HTERT RPE-1 (cell line): ENCODE results near the gene TRIM68.

Experiments used
- in situ Hi-C: fragments of 300-500 bp; cut with MboI; formaldehyde crosslinking; loops from 4 replicates; pipeline ENCODE4 v1.14.3; 2020; ENCODE audit warnings: low sequenced_read_pairs

Gene TRIM68, protein sequence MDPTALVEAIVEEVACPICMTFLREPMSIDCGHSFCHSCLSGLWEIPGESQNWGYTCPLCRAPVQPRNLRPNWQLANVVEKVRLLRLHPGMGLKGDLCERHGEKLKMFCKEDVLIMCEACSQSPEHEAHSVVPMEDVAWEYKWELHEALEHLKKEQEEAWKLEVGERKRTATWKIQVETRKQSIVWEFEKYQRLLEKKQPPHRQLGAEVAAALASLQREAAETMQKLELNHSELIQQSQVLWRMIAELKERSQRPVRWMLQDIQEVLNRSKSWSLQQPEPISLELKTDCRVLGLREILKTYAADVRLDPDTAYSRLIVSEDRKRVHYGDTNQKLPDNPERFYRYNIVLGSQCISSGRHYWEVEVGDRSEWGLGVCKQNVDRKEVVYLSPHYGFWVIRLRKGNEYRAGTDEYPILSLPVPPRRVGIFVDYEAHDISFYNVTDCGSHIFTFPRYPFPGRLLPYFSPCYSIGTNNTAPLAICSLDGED

DNA sequence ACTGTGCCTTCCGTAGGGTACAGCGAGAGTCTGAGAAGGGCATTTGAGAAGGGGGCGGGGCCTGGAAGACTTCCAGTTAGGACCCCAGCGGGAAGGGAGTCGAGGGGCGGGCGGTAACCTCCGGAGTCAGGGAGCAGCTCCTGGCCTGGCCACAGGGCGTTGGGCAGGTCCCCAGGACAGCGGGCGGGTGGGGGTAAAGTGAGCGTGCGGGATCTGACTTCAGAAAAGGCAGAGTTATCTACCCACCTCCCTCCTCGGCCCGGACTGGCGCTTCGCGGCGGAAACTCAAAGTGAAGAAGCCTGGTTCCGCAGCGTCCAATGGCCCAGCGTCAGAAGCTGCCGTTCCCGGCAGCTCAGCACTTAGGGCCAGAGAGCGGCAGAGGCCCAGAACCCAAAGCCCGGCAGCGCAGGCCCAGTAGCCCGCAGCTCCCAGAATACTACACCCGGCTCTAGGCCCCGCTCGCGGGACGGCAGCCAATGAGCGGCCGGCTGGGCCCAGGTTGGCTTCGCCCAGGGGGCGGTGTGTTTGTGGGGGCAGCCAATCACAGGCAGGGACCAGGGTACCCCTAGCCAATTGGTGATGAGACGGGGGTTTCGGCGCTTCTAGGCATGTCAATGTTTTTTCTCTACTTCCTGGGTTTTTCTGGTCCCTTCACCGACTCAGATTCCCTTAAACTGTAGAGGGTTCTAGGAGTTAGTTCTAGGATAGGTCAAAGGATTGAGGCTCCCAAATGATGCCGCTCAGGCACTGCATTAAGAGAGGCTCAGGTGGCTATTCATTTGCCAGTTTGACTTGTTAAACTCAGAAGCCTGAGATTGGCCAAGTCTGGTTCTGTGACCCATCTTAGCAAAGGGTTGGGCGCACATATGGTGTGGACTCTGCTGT, at the start of gene TRIM68:
Gene TRIM68, minus strand, starts transcription at position 451 of the 886 bp plus-strand sequence. CDS start 2,727 bp downstream, outside the sequence.
- in situ Hi-C loops: no loop called here

DNA sequence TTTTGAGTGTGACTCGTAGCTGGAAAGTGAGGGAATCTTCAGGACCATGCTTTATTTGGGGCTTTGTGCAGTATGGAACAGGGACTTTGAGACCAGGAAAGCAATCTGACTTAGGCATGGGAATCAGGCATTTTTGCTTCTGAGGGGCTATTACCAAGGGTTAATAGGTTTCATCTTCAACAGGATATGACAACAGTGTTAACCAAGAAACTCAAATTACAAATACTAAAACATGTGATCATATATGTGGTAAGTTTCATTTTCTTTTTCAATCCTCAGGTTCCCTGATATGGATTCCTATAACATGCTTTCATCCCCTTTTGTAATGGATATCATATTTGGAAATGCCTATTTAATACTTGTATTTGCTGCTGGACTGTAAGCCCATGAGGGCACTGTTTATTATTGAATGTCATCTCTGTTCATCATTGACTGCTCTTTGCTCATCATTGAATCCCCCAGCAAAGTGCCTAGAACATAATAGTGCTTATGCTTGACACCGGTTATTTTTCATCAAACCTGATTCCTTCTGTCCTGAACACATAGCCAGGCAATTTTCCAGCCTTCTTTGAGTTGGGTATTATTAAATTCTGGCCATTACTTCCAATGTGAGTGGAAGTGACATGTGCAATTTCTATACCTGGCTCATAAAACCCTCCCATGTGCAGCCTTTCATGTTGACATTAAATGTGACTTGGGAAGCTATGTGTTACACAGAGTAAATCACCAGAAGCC, 46.8 kb upstream of the TRIM68 start:
- in situ Hi-C loops: no loop called here

DNA sequence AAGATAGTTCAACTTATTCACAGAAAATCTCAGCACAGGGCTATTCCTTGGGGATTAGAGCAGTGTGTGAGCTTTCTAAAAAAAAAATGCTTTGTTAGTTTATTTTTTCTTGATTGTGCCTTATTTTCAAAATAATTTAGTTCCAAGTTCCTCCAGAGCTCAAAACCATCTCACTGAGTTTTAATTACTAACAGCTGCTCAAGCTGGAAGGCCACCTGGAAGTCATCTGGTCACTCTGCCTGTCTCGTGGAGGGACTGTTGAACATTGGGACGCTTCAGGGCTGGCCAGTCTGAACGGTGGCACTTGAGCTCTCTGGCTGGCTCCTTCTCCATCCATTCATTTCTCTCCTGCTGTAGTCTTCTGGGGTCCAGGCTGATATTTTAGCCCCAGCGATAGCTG, 39.7 kb upstream of the TRIM68 start:
- in situ Hi-C loops: no loop called here

DNA sequence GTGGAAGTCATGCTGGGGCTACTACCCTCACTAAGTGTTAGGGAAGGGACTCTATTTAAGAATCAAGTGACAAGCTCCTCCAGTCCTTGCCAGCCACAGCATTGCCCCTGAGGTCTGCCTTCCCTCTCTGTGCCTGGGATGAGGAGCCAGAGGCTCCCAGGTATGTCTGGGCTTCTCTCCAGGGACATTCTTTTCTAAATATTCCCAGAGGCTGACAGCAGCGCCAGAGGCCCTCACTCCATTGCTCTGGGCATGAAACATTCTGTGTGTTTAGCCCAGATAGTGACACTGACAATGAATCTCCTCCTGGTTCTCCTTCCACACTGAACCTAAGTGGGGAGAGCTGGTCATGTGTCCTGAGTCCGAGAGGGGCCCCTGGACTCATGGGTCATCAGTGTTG, 37.9 kb upstream of the TRIM68 start:
- in situ Hi-C loops: no loop called here

DNA sequence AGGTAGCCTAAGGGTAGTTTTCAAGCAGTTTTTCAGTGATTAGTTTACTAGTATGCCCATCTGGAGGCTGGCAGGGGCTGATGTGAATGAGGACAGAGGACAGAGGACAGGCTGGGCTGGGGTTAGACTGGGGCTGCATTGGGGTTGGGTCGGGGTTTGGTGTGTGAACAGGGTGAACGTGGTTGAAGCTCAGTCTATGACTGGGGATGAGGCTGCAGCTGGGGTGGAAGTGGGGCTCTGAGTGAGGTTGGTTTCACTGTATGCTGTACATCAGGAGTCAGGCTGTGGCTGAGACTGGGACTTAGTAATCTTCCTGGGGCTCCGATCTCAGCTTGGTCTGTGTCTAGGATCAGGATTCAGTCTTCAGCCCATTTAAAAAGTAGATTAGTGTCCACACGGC, 36.2 kb upstream of the TRIM68 start:
- in situ Hi-C loops: no loop called here

DNA sequence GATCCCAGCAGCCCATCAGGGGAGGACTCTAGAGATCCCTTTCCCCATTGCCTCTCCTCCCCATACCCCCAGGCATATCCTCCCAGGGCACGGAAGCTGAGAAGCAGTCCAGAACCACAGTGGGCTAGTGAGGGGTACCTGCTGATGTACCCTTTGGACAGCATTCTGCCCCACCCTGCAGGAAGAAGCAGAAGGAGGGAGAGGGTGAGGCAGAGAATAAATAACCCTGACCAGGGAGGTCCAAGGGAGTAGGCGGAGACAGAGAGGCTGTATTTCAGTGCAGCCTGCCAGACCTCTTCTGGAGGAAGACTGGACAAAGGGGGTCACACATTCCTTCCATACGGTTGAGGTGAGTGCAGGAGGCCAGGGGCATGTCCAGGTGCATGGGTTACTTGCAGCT, 35.7 kb upstream of the TRIM68 start, which contains the start of gene OR51E1:
Gene OR51E1, plus strand, starts transcription at position 301 of the 400 bp plus-strand sequence. CDS start 8,545 bp downstream, outside the sequence.
- in situ Hi-C loops: no loop called here

DNA sequence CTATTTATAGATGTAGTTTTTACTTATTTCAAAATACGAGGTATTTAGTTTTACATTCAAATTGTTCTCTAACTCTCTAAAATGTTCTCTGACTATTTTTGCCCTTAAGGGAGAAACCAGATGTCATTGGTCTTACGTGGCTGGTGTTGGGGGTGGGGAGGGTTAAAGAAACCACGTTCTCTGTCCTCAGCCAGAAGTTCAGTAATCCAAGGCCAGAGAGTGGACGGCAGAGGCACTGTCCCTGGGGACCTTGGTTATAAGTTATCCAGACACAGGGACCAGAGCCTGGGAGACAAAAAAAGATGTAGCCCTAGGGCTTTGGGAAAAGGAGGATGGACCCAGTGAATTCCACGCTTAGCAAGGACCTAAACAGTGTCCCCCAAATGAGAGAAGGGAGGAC, 35.0 kb upstream of the TRIM68 start:
- in situ Hi-C loops: no loop called here

DNA sequence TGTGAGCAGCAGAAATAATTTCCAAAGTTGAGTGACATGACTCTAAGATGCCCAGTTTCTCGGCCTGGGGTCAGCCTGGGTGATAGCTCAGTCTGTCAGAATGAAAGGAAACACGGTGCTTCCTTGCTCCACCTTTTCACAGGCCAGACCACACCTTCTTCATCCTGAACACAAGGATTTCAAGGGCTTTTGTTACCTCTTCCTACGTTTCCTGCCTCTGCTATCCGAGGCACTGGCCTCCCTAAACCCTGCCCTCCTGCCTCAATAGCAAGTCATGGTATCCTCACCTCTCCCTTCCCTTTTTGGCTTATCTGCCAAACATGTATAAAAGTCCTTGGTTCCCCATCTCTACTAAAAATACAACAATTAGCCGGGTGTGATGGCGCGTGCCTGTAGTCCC, 34.0 kb upstream of the TRIM68 start:
- in situ Hi-C loops: no loop called here

DNA sequence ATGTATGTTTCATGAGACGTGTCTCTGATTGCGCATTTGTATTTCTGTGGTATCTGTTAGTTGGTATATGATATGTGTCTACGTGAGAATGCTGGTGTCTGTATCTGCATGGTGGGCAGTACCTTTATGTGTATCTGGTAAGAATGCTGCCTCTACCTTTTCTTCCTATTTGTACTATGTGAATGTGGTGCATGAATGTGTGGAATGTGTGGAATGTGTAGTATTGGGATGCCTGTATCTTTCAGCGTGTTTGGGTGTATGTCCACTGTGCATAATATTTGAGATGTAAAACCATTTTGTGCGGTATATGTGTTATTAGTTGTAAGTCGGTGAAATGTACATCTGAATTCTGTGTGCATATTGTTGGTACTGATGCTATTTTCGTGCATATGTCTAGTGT, 33.5 kb upstream of the TRIM68 start:
- in situ Hi-C loops: no loop called here

DNA sequence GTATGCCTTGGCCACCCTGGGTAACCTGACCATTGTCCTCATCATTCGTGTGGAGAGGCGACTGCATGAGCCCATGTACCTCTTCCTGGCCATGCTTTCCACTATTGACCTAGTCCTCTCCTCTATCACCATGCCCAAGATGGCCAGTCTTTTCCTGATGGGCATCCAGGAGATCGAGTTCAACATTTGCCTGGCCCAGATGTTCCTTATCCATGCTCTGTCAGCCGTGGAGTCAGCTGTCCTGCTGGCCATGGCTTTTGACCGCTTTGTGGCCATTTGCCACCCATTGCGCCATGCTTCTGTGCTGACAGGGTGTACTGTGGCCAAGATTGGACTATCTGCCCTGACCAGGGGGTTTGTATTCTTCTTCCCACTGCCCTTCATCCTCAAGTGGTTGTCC, 31.9 kb upstream of the TRIM68 start:
- in situ Hi-C loops: no loop called here

DNA sequence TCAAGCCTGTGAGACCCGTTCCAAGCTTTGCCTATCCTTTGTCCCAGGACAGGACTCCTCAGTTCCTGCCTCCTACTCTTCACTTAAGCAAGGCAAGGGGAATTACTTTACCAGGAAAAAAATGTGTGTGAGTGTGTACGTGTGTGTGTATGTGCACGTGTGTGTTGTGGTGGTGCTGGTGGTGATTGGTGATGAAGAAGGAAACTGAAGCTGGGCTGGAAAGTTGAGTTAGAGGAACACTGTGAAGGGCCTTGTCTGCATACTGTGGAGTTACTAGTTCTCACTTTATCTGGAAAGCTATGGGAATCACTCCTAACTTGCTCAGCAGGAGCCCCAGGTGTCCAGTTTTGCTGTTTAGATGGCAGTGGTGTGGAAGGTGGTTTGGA, 29.6 kb upstream of the TRIM68 start:
- in situ Hi-C loops: no loop called here

DNA sequence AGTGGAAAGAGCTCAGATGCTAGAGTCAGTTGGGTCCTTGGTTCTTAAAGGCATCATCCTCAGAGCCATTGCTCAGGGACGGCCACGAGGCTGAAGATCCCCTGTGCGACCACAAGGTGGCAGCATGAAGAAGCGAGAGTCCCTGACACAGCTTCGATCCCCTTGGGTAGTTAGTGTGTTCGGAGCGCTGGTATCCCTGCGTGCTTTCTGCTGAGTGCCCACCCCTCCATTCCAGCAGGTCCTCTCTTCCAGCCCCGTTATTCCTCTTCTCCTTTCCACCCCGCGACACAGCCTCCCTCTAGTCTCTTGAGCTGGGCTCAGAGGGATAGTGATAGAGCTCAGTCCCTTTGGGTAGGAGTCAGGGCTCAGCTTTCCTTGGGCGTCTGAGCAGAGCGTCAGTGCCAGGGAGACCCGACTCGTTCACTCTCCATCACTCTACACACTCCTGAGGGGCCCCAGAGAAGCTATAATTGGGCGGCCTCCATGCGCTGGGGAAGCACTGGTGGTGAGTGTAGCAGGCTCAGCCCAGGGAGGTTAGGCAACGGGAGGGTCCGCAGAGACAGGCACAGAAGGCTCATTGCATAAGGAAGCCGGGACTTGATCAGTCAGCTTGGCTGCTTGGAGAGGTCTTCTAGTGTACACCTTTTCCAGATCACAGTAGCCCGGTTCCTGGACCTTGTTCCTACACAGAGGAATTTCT, 29.1 kb upstream of the TRIM68 start, which contains the start of gene OR51D1:
Gene OR51D1, plus strand, starts transcription at position 516 of the 700 bp plus-strand sequence. CDS start 2,314 bp downstream, outside the sequence.
- in situ Hi-C loops: no loop called here

DNA sequence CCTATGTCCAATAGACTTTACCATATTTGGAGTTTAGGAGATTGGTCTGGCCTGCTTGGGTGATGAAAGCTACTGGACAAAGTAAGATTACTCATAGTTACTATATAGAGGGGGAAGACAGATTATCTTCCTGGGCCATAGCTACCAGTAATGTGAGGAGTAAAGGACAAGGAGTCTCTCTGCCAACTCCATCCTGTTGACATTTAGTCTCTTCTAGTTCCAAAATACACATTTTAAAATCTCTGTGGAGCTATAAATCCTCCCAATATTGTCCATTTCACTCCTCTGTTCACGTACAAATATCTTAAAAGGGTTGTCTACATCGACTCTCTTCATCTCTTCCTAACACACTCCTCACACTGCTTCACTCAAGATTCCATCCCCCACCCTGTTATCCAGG, 28.1 kb upstream of the TRIM68 start:
- in situ Hi-C loops: no loop called here

DNA sequence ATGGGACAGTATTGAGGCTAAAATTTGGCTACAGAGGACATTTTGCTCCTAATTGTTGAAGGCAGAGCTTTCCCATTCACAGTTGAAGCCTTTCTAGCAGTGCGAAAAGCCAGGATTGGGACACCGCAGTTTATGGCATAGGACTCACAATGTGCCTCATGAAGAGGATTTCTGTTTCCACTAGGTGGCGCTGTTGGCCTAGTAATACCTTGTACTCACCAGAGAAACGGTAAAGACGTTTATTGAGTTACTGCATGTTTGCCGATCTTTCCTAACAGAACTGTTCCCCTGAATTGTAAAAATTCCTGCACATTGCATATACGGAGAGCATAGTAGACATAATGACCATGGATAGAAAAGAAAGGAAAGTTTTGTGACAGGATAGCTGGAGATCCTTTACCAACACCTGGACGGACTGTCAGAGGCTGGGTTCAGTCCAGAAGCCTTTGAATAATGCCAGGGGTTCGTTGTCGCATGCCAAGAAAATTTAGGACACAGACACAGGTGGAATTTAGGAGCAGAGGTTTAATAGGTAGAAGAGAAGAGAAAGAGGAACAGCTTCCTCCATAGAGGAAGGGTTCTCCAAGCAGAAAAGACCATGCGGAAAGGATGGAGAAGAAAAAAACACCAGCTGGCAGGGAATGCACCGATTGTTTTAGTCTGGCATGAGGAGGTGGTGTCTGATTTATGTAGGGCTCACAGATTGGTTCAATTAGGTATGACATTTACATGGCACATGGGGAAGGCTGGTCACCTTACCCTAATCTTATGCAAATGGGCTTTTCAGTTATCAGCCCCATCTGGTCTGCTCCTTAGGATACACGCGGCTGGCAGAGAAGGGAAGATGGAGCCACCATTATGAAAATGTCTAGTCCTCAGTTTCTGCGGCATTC, 18.4 kb upstream of the TRIM68 start:
- in situ Hi-C loops: no loop called here

DNA sequence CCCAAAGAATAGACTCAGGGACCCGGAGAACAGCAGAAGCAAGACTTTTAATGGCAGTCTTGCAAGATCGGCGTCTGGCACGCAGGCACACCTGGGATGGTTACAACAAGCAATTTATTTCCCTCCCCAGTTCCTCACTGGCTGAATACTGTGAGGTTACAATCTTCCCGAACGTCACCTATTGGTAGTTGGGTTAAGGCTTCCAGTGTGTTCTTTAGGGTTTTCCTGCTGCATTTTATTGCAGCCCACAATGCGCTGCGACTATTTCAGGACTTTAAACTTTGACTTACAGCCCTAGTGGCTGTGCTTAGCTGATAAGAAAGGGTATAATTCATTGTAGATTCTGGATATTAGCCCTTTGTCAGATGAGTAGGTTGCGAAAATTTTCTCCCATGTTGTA, 11.5 kb upstream of the TRIM68 start:
- in situ Hi-C loops: no loop called here

DNA sequence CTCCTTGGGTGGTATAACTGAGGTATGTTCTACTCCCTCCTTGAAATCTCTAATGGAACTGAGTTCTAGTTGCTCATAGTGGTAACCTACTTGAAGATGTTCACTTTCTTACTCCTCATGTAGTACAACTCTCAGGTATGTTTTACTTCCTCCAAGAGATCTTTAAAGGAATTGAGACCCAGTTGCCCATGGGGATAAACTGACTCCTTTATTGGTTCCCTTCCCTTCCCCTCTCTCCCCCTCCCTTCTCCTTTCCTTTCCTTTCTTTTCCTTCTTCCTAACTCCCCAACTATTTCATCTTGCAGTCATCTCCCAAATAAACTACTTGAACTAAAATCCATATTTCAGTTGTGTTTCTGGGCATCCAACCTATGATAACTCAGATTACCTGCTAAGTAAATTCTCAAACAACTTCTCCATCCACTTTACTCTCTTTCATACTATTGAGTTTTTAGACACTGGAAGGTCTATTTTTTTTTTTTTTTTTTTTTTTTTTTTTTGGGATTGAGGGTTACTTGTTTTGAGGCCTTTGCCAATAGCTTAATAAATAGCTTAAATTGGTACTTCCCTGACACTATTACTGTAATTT, 7.9 kb upstream of the TRIM68 start:
- in situ Hi-C loops: no loop called here

DNA sequence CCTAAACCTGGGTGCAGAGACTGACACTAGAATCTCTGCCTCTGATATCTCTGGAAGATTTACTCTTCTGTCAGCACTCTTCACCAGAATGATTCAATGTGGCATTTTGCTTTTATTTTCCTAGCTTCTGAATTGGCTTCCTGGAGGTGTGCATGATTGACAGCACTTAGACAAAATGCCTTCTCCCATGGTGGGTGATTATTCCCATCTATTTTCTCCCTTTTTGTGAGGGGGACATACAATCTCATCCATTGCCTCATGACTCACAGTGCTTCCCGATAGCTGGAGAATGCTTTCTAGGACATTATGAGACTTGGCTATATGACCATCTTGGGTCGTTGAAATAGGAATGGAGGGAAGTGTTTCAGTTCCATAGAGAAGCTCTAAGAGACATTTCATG, 4.0 kb upstream of the TRIM68 start:
- in situ Hi-C loops: no loop called here

DNA sequence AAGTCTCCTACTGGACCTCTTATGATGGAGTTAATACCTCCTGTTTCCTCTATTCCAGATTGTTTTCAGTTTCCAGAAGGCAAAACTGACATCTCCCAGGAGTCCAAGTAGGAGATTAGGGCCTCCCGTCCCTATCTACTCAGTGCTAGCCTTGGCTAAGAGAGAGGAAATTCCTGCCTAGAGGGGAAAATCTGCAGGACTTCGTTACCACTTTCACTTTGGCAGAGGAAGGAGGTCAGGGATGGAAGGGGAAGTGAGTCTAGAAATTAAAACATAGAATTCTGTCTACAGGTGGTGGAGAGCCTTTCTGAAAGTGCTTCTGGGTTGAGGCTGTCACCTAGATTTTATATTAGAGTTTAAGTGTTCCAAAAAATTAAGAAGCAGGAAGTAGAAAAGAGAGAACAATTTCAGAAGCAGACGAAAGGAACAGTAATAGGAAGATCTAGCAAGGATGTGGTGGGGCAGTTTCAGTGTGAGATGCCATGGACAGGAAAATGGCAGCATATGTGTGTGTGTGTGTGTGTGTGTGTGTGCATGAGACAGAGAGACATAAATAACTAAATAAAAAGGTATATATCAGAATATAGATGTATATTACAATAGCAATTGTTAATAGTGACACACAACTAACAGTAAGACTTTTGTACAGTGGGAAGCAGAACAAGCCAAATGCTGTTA, 2.4 kb upstream of the TRIM68 start:
- in situ Hi-C loops: no loop called here
